ENCODE results near the gene ARMH4.

Gene ARMH4

GRCh38 chr14:58048219-58048618, 103.8 kb downstream of the ARMH4 start:
- Histone ChIP-seq H3K79me2 (ENCODE audit: insufficient read depth, low read length) (no peaks in the 10 kb centered on the region), H3K9me3 (ENCODE audit: insufficient read depth, low read length, severe bottlenecking) (no peaks in the 10 kb centered on the region), H3K36me3 (ENCODE audit: insufficient read depth, low read length) (no peaks in the 10 kb centered on the region), H3K4me1 (ENCODE audit: insufficient read depth, low read length) (no peaks in the 10 kb centered on the region), H3K9ac (ENCODE audit: low read depth, low read length) (no peak overlapping the region), H3K27me3 (ENCODE audit: insufficient read depth, low read length, poor library complexity) (no peaks in the 10 kb centered on the region), H3K4me3 (ENCODE audit: low read depth in 1 of 2, low read length in 2 of 2) (no peak overlapping the region), H3K4me2 (ENCODE audit: insufficient read depth, low read length) (no peak overlapping the region), H3K27ac (ENCODE audit: low read length) (no peak overlapping the region), H2AFZ (ENCODE audit: low read depth, low read length) (no peak overlapping the region), H4K20me1 (ENCODE audit: insufficient read depth, low read length) (no peaks in the 10 kb centered on the region)
- no peak for DNase-seq
- no peak for ATAC-seq (ENCODE audit: insufficient read depth, low read depth)
- TF ChIP-seq CTCF (IDR thresholded peaks at IDR 0.05; ENCODE audit: borderline replicate concordance, extremely low read depth, low read length, poor library complexity, severe bottlenecking), result no peak
- TF ChIP-seq EZH2 (IDR thresholded peaks at IDR 0.05; ENCODE audit: borderline replicate concordance, low read depth, low read length, severe bottlenecking), result no peak

- Histone ChIP-seq H3K36me3 (ENCODE audit: insufficient read depth, low read length) (no peaks in the 10 kb centered on the region), H3K4me2 (ENCODE audit: insufficient read depth, low read length) (no peak overlapping the region), H3K4me3 (ENCODE audit: low read depth in 1 of 2, low read length in 2 of 2) (no peak overlapping the region), H3K4me1 (ENCODE audit: insufficient read depth, low read length) (no peaks in the 10 kb centered on the region), H3K27me3 (ENCODE audit: insufficient read depth, low read length, poor library complexity) (no peaks in the 10 kb centered on the region), H2AFZ (ENCODE audit: low read depth, low read length) (no peak overlapping the region), H3K27ac (ENCODE audit: low read length) (no peak overlapping the region), H4K20me1 (ENCODE audit: insufficient read depth, low read length) (no peaks in the 10 kb centered on the region), H3K79me2 (ENCODE audit: insufficient read depth, low read length) (no peaks in the 10 kb centered on the region), H3K9ac (ENCODE audit: low read depth, low read length) (no peak overlapping the region), H3K9me3 (ENCODE audit: insufficient read depth, low read length, severe bottlenecking) (no peaks in the 10 kb centered on the region)
- TF ChIP-seq CTCF (IDR thresholded peaks at IDR 0.05; ENCODE audit: borderline replicate concordance, extremely low read depth, low read length, poor library complexity, severe bottlenecking) (no peak), EZH2 (IDR thresholded peaks at IDR 0.05; ENCODE audit: borderline replicate concordance, low read depth, low read length, severe bottlenecking) (no peak)
- no peak for ATAC-seq (ENCODE audit: insufficient read depth, low read depth)
- DNase-seq, result no peak
Observed at GRCh38 chr14:58027904-58028303, 124.1 kb downstream of the ARMH4 start.

DNA sequence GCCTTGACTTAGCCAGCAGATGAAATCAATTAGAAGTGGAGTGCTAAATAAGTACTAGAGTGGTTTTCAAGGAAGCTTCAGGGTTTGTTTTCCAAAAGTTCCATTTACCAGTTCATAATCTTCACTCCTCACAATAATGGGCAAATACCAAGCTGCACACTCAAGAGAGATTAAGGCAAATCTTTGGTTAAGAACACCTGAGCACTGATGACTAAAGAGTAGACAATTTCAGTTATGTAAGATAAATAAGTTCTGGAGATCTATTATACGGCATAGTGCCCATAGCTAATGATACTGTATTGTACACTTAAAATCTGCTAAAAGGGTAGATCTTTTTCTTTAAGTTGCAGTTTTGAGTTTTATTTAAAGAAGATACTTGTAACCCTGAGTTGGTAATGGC, 125.0 kb downstream of the ARMH4 start:
- no peak for DNase-seq

More for the DNA sequence above, 125.0 kb downstream of the ARMH4 start:
- no peaks in the 10 kb centered on the region for H3K9me3 ChIP-seq (ENCODE audit: insufficient read depth, low read length, severe bottlenecking)
- H3K9ac ChIP-seq (ENCODE audit: low read depth, low read length), result no peak overlapping the region
- H2AFZ ChIP-seq (ENCODE audit: low read depth, low read length), result no peak overlapping the region
- TF ChIP-seq CTCF (IDR thresholded peaks at IDR 0.05; ENCODE audit: borderline replicate concordance, extremely low read depth, low read length, poor library complexity, severe bottlenecking) (no peak), EZH2 (IDR thresholded peaks at IDR 0.05; ENCODE audit: borderline replicate concordance, low read depth, low read length, severe bottlenecking) (no peak)
- H3K36me3 ChIP-seq (ENCODE audit: insufficient read depth, low read length), result no peaks in the 10 kb centered on the region
- no peaks in the 10 kb centered on the region for H3K27me3 ChIP-seq (ENCODE audit: insufficient read depth, low read length, poor library complexity)
- H3K4me2 ChIP-seq (ENCODE audit: insufficient read depth, low read length), result no peak overlapping the region
- no peaks in the 10 kb centered on the region for H3K79me2 ChIP-seq (ENCODE audit: insufficient read depth, low read length)
- H3K4me3 ChIP-seq (ENCODE audit: low read depth in 1 of 2, low read length in 2 of 2), result no peak overlapping the region
- no peak overlapping the region for H3K27ac ChIP-seq (ENCODE audit: low read length)
- H3K4me1 ChIP-seq (ENCODE audit: insufficient read depth, low read length), result no peaks in the 10 kb centered on the region
- no peaks in the 10 kb centered on the region for H4K20me1 ChIP-seq (ENCODE audit: insufficient read depth, low read length)
- no peak for ATAC-seq (ENCODE audit: insufficient read depth, low read depth)

Measured in DND-41 (cell line).